ENCODE results near the gene CEPT1. TPM values are rescaled to one million over a fixed set of nuclear protein-coding genes. Genes with fewer than 3 reads are reported as not detected.
"Not testable (repeated sequence)": the region's sequence is repeated elsewhere in the genome, so short reads cannot be mapped to it uniquely, and the experiment has no call there.

Gene CEPT1
- total and polyA plus RNA-seq, 7 donors, result 6.7 to 13.7 (median 10.0) TPM

GRCh38 chr1:111213412-111213811 is 73.4 kb downstream of the CEPT1 start:
- Histone ChIP-seq H3K36me3 (ENCODE audit: insufficient read depth in 1 of 2, low read depth in 1 of 2) (no peaks in the 10 kb centered on the region), H3K27ac (no peak overlapping the region), H3K9me3 (no peaks in the 10 kb centered on the region), H3K27me3 (ENCODE audit: insufficient read depth in 3 of 3, low read length in 2 of 3) (no peaks in the 10 kb centered on the region), H3K4me3 (no peak overlapping the region), H3K4me1 (no peaks in the 10 kb centered on the region)
- intact Hi-C loops (cut with DNase I), result no loop called here
- ATAC-seq (no peak), DNase-seq (no peak)
- WGBS, 3 donors, result 86 to 88% (median 87%) methylated on average over 6 of the region's 6 CpGs
- no peak for TF ChIP-seq CTCF (IDR thresholded peaks at IDR 0.05)

GRCh38 chr1:111214074-111214801 is 74.2 kb downstream of the CEPT1 start:
- H3K4me1 ChIP-seq, result no peaks in the 10 kb centered on the region
- TF ChIP-seq CTCF (IDR thresholded peaks at IDR 0.05), result no peak
- WGBS, 3 donors, result 77 to 89% (median 77%) methylated on average over 6 of the region's 6 CpGs

GRCh38 chr1:111214884-111215283 is 74.9 kb downstream of the CEPT1 start:
- no peak for ATAC-seq
- intact Hi-C loops (cut with DNase I), result no loop called here

More at GRCh38 chr1:111214074-111214801, 74.2 kb downstream of the CEPT1 start:
- DNase-seq (no peak), ATAC-seq (no peak)
- Histone ChIP-seq H3K9me3 (no peaks in the 10 kb centered on the region), H3K36me3 (ENCODE audit: insufficient read depth in 1 of 2, low read depth in 1 of 2) (no peaks in the 10 kb centered on the region), H3K27ac (no peak overlapping the region), H3K27me3 (ENCODE audit: insufficient read depth in 3 of 3, low read length in 2 of 3) (no peaks in the 10 kb centered on the region), H3K4me3 (no peak overlapping the region)
- intact Hi-C loops (cut with DNase I), result no loop called here

GRCh38 chr1:111215285-111215684 is 75.3 kb downstream of the CEPT1 start:
- H3K9me3 ChIP-seq; DNase-seq; H3K4me3 ChIP-seq; H3K36me3 ChIP-seq (ENCODE audit: insufficient read depth in 1 of 2, low read depth in 1 of 2); H3K4me1 ChIP-seq; H3K27me3 ChIP-seq (ENCODE audit: insufficient read depth in 3 of 3, low read length in 2 of 3); intact Hi-C loops (cut with DNase I); H3K27ac ChIP-seq; ATAC-seq: not testable (repeated sequence)
- WGBS, 3 donors, result 86 to 93% (median 87%) methylated on average over 2 of the region's 2 CpGs

More at GRCh38 chr1:111214884-111215283, 74.9 kb downstream of the CEPT1 start:
- 91 to 95% (median 92%) methylated on average over 7 of the region's 7 CpGs for WGBS, 3 donors
- H3K27ac ChIP-seq, result no peak overlapping the region
- H3K36me3 ChIP-seq (ENCODE audit: insufficient read depth in 1 of 2, low read depth in 1 of 2), result no peaks in the 10 kb centered on the region
- H3K4me1 ChIP-seq, result no peaks in the 10 kb centered on the region
- no peak overlapping the region for H3K4me3 ChIP-seq
- no peak for DNase-seq
- no peaks in the 10 kb centered on the region for H3K9me3 ChIP-seq
- H3K27me3 ChIP-seq (ENCODE audit: insufficient read depth in 3 of 3, low read length in 2 of 3), result no peaks in the 10 kb centered on the region
- TF ChIP-seq CTCF (IDR thresholded peaks at IDR 0.05), result no peak

- no peaks in the 10 kb centered on the region for H3K4me1 ChIP-seq
- ATAC-seq, result no peak
- no peaks in the 10 kb centered on the region for H3K36me3 ChIP-seq (ENCODE audit: insufficient read depth in 1 of 2, low read depth in 1 of 2)
- no peak for TF ChIP-seq CTCF (IDR thresholded peaks at IDR 0.05)
- no peak overlapping the region for H3K4me3 ChIP-seq
- H3K27ac ChIP-seq, result no peak overlapping the region
- 80 to 82% (median 81%) methylated on average over 5 of the region's 5 CpGs for WGBS, 3 donors
- no peaks in the 10 kb centered on the region for H3K9me3 ChIP-seq
- intact Hi-C loops (cut with DNase I), result no loop called here
- no peak for DNase-seq
- no peaks in the 10 kb centered on the region for H3K27me3 ChIP-seq (ENCODE audit: insufficient read depth in 3 of 3, low read length in 2 of 3)
These were observed 76.7 kb downstream of the CEPT1 start for GRCh38 chr1:111216751-111217150.
